Colonic mucosa (tissue), 4 donors: Measurements from ENCODE around the gene ST7. TPM values are rescaled to one million over a fixed set of nuclear protein-coding genes. Genes with fewer than 3 reads are reported as not detected.

ENCODE experiments used
- DNase-seq: peaks from one replicate; pipeline ENCODE4 v3.0.0-alpha.2; 2020
- H3K27ac ChIP-seq: fragments of 200-600 bp; one replicate; pipeline ENCODE4 v1.8.0; 2021
- H3K27me3 ChIP-seq: fragments of 200-600 bp; one replicate; pipeline ENCODE4 v1.8.0; 2021
- H3K36me3 ChIP-seq: fragments of 200-600 bp; one replicate; pipeline ENCODE4 v1.8.0; 2021
- H3K4me1 ChIP-seq: fragments of 200-600 bp; one replicate; pipeline ENCODE4 v1.8.0; 2021; ENCODE audit warnings: mild to moderate bottlenecking
- H3K4me3 ChIP-seq: fragments of 200-600 bp; one replicate; pipeline ENCODE4 v1.8.0; 2021
- H3K9ac ChIP-seq, 2 donors: one replicate each; pipeline ENCODE4 v1.7.0; 2013; ENCODE audit warnings: control low read depth in 2 of 2, low read depth in 2 of 2, low read length in 2 of 2
- H3K9me3 ChIP-seq: fragments of 200-600 bp; one replicate; pipeline ENCODE4 v1.8.0; 2021
- CTCF ChIP-seq: fragments of 200-600 bp; IDR thresholded peaks from one replicate; pipeline ENCODE4 v1.8.0; 2022; ENCODE audit warnings: antibody characterized with exemption, mild to moderate bottlenecking
- intact Hi-C: fragments of 100-400 bp; cut with DNase I; formaldehyde crosslinking; loops from one replicate; pipeline ENCODE4 v1.14.1; 2022
- total RNA-seq, 2 donors: library from RNA; stranded (reverse); fragmentation: NEBNext Ultra II Directional in 1 of 2; extraction: Animal tissue kit (Norgen Biotek cat#: 25700) in 1 of 2; gene quantifications; one replicate each; pipeline ENCODE4 v1.2.1, GENCODE V29; 2021
- donor health status: healthy.
- donor health status: DM: no; HTN: no; CAD: no.
- donor health status: DM: no; HTN: no; CAD: no.

ST7 gene
- total RNA-seq, 2 donors from 2014 or later, result 10.6 to 12.2 TPM

GRCh38 chr7:117272017-117272759 lies 318.9 kb downstream of the ST7 start:
- no peak for TF ChIP-seq CTCF
- Histone ChIP-seq H3K4me1 (no peaks in the 10 kb centered on the region), H3K36me3 (no peaks in the 10 kb centered on the region), H3K9ac (no peak overlapping the region), H3K27ac (no peak overlapping the region), H3K4me3 (no peak overlapping the region), H3K27me3 (no peaks in the 10 kb centered on the region), H3K9me3 (no peaks in the 10 kb centered on the region)
- DNase-seq, result no peak
- intact Hi-C loops, result no loop called here

GRCh38 chr7:117273325-117273724 lies 320.0 kb downstream of the ST7 start:
- intact Hi-C loops, result no loop called here
- H3K4me3 ChIP-seq, result no peak overlapping the region
- H3K36me3 ChIP-seq, result no peaks in the 10 kb centered on the region
- H3K9ac ChIP-seq, result no peak overlapping the region
- TF ChIP-seq CTCF, result no peak
- H3K4me1 ChIP-seq, result no peaks in the 10 kb centered on the region
- H3K27me3 ChIP-seq, result no peaks in the 10 kb centered on the region
- no peak for DNase-seq
- H3K9me3 ChIP-seq, result no peaks in the 10 kb centered on the region
- H3K27ac ChIP-seq, result no peak overlapping the region

- H3K4me3 ChIP-seq, result no peak overlapping the region
- no peak for DNase-seq
- H3K9ac ChIP-seq, result no peak overlapping the region
- no peak for TF ChIP-seq CTCF
- intact Hi-C loops, result no loop called here
- H3K4me1 ChIP-seq, result no peaks in the 10 kb centered on the region
- H3K36me3 ChIP-seq, result no peaks in the 10 kb centered on the region
- H3K27me3 ChIP-seq, result no peaks in the 10 kb centered on the region
- H3K9me3 ChIP-seq, result no peaks in the 10 kb centered on the region
- no peak overlapping the region for H3K27ac ChIP-seq
These were observed 320.5 kb downstream of the ST7 start for GRCh38 chr7:117273814-117274225.

GRCh38 chr7:117274951-117275350 lies 321.6 kb downstream of the ST7 start:
- Histone ChIP-seq H3K4me1 (no peaks in the 10 kb centered on the region), H3K4me3 (no peak overlapping the region), H3K36me3 (no peaks in the 10 kb centered on the region), H3K9me3 (no peaks in the 10 kb centered on the region), H3K27me3 (no peaks in the 10 kb centered on the region), H3K27ac (no peak overlapping the region), H3K9ac (no peak overlapping the region)
- intact Hi-C loops, result no loop called here
- DNase-seq, result no peak
- TF ChIP-seq CTCF, result no peak

GRCh38 chr7:117277576-117277975 lies 324.3 kb downstream of the ST7 start:
- Histone ChIP-seq H3K4me1 (no peaks in the 10 kb centered on the region), H3K9me3 (no peaks in the 10 kb centered on the region), H3K9ac (no peak overlapping the region), H3K27ac (no peak overlapping the region), H3K27me3 (no peaks in the 10 kb centered on the region), H3K36me3 (no peaks in the 10 kb centered on the region), H3K4me3 (no peak overlapping the region)
- intact Hi-C loops, result no loop called here
- no peak for DNase-seq
- TF ChIP-seq CTCF, result no peak
